LNCaP clone FGC (cell line): ENCODE results near the gene GNA14.
"Not testable (repeated sequence)": the region's sequence is repeated elsewhere in the genome, so short reads cannot be mapped to it uniquely, and the experiment has no call there.

Experiments used
- DNase-seq: peaks from one replicate; pipeline ENCODE4 v3.0.0-alpha.2; 2011; ENCODE audit warnings: low read depth
- H3K4me3 ChIP-seq: 2 replicates; pipeline ENCODE4 v1.5.1; 2011; ENCODE audit warnings: mild to moderate bottlenecking, low read depth, low read length, control low read depth
- TF ChIP-seq, protein P1 (sequence below): IDR thresholded peaks from 2 replicates; pipeline ENCODE4 v1.5.1; 2012; ENCODE audit warnings: mild to moderate bottlenecking; ENCODE audit not compliant: control insufficient read depth, insufficient read depth; ENCODE audit errors: extremely low read depth

Gene GNA14

DNA sequence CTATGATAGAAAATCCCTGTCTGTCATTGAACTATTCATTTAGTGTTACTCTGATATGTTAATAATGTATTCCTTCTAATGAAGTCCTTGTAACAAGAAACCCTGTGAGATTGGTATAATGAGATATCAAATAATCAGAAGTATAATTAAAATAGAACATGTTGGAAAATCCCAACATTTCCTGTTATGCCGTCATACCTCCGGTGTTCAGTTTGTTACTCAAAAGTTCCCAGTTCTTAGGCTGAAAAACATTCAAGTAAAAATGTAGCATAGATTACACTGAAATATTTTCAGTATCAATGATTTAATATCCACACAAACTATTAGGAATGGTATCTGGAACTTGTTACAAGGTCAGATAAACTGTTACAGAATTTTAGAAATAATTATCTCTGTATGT is 227.5 kb downstream of the GNA14 start:
- no peak for DNase-seq
- no peak overlapping the region for H3K4me3 ChIP-seq
- TF ChIP-seq, protein P1, sequence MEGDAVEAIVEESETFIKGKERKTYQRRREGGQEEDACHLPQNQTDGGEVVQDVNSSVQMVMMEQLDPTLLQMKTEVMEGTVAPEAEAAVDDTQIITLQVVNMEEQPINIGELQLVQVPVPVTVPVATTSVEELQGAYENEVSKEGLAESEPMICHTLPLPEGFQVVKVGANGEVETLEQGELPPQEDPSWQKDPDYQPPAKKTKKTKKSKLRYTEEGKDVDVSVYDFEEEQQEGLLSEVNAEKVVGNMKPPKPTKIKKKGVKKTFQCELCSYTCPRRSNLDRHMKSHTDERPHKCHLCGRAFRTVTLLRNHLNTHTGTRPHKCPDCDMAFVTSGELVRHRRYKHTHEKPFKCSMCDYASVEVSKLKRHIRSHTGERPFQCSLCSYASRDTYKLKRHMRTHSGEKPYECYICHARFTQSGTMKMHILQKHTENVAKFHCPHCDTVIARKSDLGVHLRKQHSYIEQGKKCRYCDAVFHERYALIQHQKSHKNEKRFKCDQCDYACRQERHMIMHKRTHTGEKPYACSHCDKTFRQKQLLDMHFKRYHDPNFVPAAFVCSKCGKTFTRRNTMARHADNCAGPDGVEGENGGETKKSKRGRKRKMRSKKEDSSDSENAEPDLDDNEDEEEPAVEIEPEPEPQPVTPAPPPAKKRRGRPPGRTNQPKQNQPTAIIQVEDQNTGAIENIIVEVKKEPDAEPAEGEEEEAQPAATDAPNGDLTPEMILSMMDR: no peak

DNA sequence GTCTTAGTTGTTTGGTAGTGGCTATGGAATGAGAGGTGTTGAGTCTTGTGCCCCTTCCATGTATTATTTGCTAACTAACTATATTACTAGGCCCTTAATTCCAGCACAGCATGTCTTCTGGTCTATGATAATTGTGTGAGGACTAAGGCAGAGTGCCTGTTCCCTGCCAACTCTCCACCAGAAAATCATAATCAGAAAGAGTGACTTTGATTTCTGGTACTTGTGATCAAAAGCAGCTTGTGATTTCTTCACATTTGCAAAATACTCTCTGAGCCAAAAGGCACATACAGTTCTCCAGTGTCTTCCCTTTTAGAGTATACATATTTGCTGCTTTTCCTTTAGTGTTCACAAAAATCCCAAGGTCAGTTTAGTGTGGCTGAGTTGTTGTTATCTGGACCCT is 229.9 kb downstream of the GNA14 start:
- no peak overlapping the region for H3K4me3 ChIP-seq
- TF ChIP-seq, protein P1: no peak
- DNase-seq: no peak

DNA sequence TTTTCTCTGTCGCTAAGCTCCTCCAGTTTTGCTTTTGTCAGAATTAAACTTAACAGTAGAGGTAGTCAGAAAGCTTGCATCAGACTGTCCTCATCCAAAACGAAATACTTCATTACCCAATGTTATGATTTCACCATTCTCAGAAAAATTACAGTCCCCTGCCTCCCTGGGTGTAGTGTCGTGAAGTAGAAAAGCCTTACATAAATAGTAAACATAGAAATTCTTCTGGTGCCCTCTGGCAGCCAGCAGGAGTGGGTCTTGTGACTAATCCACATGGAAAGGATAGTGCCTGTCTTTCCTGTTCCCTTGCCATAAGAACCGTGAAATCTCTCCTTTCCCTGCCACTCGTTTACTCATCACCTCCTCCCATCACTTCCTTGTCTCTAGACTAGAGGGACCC is 230.6 kb downstream of the GNA14 start:
- TF ChIP-seq, protein P1: no peak
- H3K4me3 ChIP-seq: no peak overlapping the region
- no peak for DNase-seq

DNA sequence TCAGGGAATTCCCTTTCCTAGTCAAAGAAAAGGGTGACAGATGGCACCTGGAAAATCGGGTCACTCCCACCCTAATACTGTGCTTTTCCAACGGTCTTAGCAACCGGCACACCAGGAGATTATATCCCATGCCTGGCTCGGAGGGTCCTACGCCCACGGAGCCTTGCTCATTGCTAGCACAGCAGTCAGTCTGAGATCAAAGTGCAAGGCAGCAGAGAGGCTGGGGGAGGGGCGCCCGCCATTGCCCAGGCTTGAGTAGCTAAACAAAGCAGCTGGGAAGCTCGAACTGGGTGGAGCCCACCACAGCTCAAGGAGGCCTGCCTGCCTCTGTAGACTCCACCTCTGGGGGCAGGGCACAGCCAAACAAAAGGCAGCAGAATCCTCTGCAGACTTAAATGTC is 239.6 kb downstream of the GNA14 start:
- not testable (repeated sequence) for DNase-seq, H3K4me3 ChIP-seq

DNA sequence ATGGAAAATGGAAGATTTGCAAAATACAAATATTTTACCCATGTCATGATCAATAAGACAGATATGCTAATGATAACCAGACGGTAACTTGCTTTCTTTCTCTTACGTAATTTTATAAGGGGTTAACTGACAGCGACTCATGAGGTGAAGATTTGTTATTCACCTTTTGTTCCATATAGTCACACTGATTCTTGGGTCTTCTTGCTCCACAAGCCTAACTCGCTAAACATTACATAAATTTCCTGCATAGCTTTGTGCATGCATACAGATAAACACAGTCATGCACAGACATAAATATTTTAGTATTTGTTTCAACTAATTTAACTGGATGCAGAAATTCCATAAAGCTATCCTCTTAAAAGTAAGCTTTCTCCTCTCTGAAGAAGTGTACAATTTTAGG is 244.9 kb downstream of the GNA14 start:
- no peak overlapping the region for H3K4me3 ChIP-seq
- TF ChIP-seq, protein P1: no peak
- DNase-seq: no peak

DNA sequence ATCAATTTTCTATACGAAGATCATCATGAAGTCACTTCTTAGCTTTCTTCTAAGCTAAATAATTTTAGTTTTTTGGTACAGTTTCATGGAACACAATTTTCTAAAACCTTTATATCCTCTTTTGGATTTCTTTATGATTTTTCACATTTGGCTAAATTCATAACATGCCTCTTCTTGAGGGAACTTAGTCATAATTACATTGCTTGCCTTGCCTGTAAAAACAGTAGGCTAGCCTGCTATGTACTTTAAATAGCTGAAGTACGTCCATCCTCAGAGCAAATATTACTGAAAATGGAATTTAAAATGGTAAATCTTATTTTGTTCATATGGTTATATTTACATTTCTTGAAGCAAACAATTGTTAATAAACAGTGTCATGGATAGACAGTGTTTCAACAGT is 245.8 kb downstream of the GNA14 start:
- DNase-seq: no peak
- TF ChIP-seq, protein P1: no peak
- no peak overlapping the region for H3K4me3 ChIP-seq

DNA sequence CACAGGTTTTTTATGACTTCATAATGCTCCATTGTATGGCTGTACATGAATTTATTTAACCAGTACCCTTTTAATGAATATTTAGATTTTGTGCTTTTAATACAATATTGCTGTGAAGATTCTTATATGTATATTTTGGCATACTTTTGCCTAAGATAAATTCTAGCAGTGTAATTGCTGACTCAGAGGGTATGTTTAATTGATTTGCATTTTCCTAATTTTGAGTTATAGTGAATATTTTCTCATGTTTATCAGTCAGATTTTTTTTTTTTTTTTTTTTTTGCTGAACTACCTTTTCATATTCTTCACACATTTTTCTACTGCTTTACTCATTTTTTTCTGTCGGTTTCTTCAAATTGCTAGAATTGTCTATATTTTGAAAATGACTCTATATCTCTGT is 248.2 kb downstream of the GNA14 start:
- DNase-seq: no peak
- no peak overlapping the region for H3K4me3 ChIP-seq
- TF ChIP-seq, protein P1: no peak

DNA sequence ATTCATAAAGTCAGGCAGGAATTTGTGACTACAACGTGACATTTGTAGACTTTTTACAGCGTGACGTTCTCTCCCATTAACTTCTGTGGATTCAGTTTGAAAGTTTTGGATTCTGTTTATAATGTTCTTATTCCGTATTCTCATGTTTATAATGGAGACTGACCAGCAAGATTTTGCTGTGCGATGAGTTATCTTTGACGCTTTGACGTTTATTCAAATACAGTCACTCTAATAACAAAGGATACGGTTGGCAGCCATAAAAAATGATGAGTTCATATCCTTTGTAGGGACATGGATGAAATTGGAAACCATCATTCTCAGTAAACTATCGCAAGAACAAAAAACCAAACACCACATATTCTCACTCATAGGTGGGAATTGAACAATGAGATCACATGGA is 249.5 kb downstream of the GNA14 start:
- H3K4me3 ChIP-seq, DNase-seq: not testable (repeated sequence)
